ENCODE data around the gene MXD4. TPM values are rescaled to one million over a fixed set of nuclear protein-coding genes. Genes with fewer than 3 reads are reported as not detected.

MXD4 gene
- total RNA-seq, 1 donor from 2014 or later: 36.7 TPM

GRCh38 chr4:2266821-2267220, 4.9 kb upstream of the MXD4 start:
- Mint-ChIP-seq H3K27me3 (no peaks in the 10 kb centered on the region), H3K4me3 (no peak overlapping the region), H3K4me1 (peaks cover 7% of the 10 kb centered on the region), H3K27ac (no peak overlapping the region), H3K9me3 (no peaks in the 10 kb centered on the region), H3K36me3 (ENCODE audit: low read depth) (no peaks in the 10 kb centered on the region)
- ChIA-PET POLR2A (no interaction called here), CTCF (no interaction called here)
- DNase-seq: no peak
- intact Hi-C loops (cut with micrococcal nuclease): no loop called here
- TF ChIP-seq CTCF (IDR thresholded peaks at IDR 0.05): no peak
- ATAC-seq (ENCODE audit: low read depth): no peak

- ATAC-seq (ENCODE audit: low read depth): no peak
- intact Hi-C loops (cut with micrococcal nuclease): no loop called here
- CTCF ChIA-PET: no interaction called here
- H3K9me3 Mint-ChIP-seq: no peaks in the 10 kb centered on the region
- no peak overlapping the region for H3K4me3 Mint-ChIP-seq
- no peaks in the 10 kb centered on the region for H3K27me3 Mint-ChIP-seq
- no peak for DNase-seq
- POLR2A ChIA-PET: no interaction called here
- no peaks in the 10 kb centered on the region for H3K36me3 Mint-ChIP-seq (ENCODE audit: low read depth)
- no peak overlapping the region for H3K27ac Mint-ChIP-seq
- H3K4me1 Mint-ChIP-seq: peaks cover 7% of the 10 kb centered on the region
- TF ChIP-seq CTCF (IDR thresholded peaks at IDR 0.05): no peak
These were observed 4.3 kb upstream of the MXD4 start for GRCh38 chr4:2266181-2266580.

- no peaks in the 10 kb centered on the region for H3K9me3 Mint-ChIP-seq
- no peak for ATAC-seq (ENCODE audit: low read depth)
- ChIA-PET CTCF (no interaction called here), POLR2A (interaction anchor here (1.2 kb wide), 1 partner anchor 16 kb away, joined by 3 read pairs; no protein-coding TSS in a partner anchor)
- H3K36me3 Mint-ChIP-seq (ENCODE audit: low read depth): no peaks in the 10 kb centered on the region
- H3K27me3 Mint-ChIP-seq: no peaks in the 10 kb centered on the region
- no peak for DNase-seq
- no peak overlapping the region for H3K27ac Mint-ChIP-seq
- peaks cover 8% of the 10 kb centered on the region for H3K4me1 Mint-ChIP-seq
- intact Hi-C loops (cut with micrococcal nuclease): no loop called here
- no peak for TF ChIP-seq CTCF (IDR thresholded peaks at IDR 0.05)
- H3K4me3 Mint-ChIP-seq: no peak overlapping the region
These were observed 3.5 kb upstream of the MXD4 start for GRCh38 chr4:2265113-2266110.

- H3K27me3 Mint-ChIP-seq: no peaks in the 10 kb centered on the region
- ChIA-PET CTCF (no interaction called here), POLR2A (interaction anchor here (1.2 kb wide), 1 partner anchor 17 kb away, joined by 3 read pairs; no protein-coding TSS in a partner anchor)
- H3K4me1 Mint-ChIP-seq: peaks cover 15% of the 10 kb centered on the region
- no peak for ATAC-seq (ENCODE audit: low read depth)
- H3K9me3 Mint-ChIP-seq: no peaks in the 10 kb centered on the region
- no peak for DNase-seq
- TF ChIP-seq CTCF (IDR thresholded peaks at IDR 0.05): no peak
- H3K27ac Mint-ChIP-seq: no peak overlapping the region
- intact Hi-C loops (cut with micrococcal nuclease): loop anchor here (5.0 kb wide), 3 partner anchors 33 to 257 kb away; partner anchors contain the start of gene NELFA
- no peaks in the 10 kb centered on the region for H3K36me3 Mint-ChIP-seq (ENCODE audit: low read depth)
- H3K4me3 Mint-ChIP-seq: no peak overlapping the region
These were observed 2.7 kb upstream of the MXD4 start for GRCh38 chr4:2264481-2265041.

- no peak for TF ChIP-seq CTCF (IDR thresholded peaks at IDR 0.05)
- H3K27ac Mint-ChIP-seq: no peak overlapping the region
- no peak for ATAC-seq (ENCODE audit: low read depth)
- POLR2A ChIA-PET: interaction anchor here (2.4 to 2.7 kb wide), 2 partner anchors 18 to 22 kb away, joined by 21 to 36 read pairs; partner anchors contain the start of genes HAUS3 and POLN
- no peaks in the 10 kb centered on the region for H3K27me3 Mint-ChIP-seq
- peaks cover 16% of the 10 kb centered on the region for H3K4me1 Mint-ChIP-seq
- H3K36me3 Mint-ChIP-seq (ENCODE audit: low read depth): no peaks in the 10 kb centered on the region
- DNase-seq: no peak
- no peaks in the 10 kb centered on the region for H3K9me3 Mint-ChIP-seq
- peak overlapping the region; percentile 44 for H3K4me3 Mint-ChIP-seq
- CTCF ChIA-PET: no interaction called here
- intact Hi-C loops (cut with micrococcal nuclease): loop anchor here (5.0 kb wide), 3 partner anchors 33 to 257 kb away; partner anchors contain the start of gene NELFA
These were observed 2.0 kb upstream of the MXD4 start for GRCh38 chr4:2263926-2264321.

All from activated B cell treated with CpG ODN at 0.5 μM for 24 hours (primary cell).